ENCODE data around the gene SOX5.

Gene SOX5

DNA sequence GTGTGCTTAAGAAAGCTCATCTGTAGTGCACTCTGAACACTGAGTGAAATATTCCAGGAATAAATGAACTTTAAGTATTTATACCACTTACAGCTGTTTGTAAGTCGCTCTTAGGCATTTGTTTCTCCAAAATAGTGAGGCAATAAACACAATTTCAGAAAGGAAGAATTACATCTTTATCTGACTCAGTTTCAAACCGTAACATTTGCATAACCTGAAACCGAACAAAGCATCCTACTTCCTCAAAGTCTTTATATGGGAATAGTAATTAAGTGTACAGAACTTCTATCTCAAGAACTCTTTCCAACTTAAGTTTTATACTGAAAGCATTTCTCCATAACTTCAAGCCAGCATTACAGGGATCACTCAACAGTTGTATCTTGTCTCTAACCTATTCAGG is 58.4 kb downstream of the SOX5 start:
- Histone ChIP-seq H2BK120ac (ENCODE audit: insufficient read depth, low read length, poor library complexity) (no peak overlapping the region), H3K9me3 (ENCODE audit: insufficient read depth, low read depth, low read length) (no peaks in the 10 kb centered on the region), H2BK12ac (ENCODE audit: low read length) (no peak overlapping the region), H3K18ac (ENCODE audit: low read length) (no peak overlapping the region), H3K4me3 (ENCODE audit: low read depth, low read length) (no peak overlapping the region), H2AFZ (ENCODE audit: insufficient read depth, low read length, poor library complexity) (no peak overlapping the region), H4K12ac (ENCODE audit: low read depth, low read length) (no peak overlapping the region), H3K4me2 (ENCODE audit: low read length) (no peak overlapping the region), H3K79me2 (ENCODE audit: control insufficient read depth, insufficient read depth, low read length, poor library complexity) (no peaks in the 10 kb centered on the region), H4K8ac (ENCODE audit: low read depth, low read length) (no peak overlapping the region), H2BK5ac (ENCODE audit: low read depth, low read length, poor library complexity) (no peak overlapping the region), H3K36me3 (ENCODE audit: control insufficient read depth in 1 of 2, insufficient read depth in 2 of 2, low read length in 2 of 2) (peaks cover 0 to 1% of the 10 kb centered on the region in 2 experiments), H3K23ac (ENCODE audit: low read length) (no peak overlapping the region), H3K4ac (ENCODE audit: low read depth, low read length) (no peak overlapping the region), H3K79me1 (ENCODE audit: low read length) (no peaks in the 10 kb centered on the region), H2AK5ac (ENCODE audit: low read length) (no peak overlapping the region), H4K91ac (ENCODE audit: low read depth, low read length) (no peak overlapping the region), H3K14ac (ENCODE audit: low read length) (no peak overlapping the region), H3K27ac (ENCODE audit: low read depth, low read length) (no peak overlapping the region), H3K9ac (ENCODE audit: low read length) (no peak overlapping the region), H3K27me3 (ENCODE audit: insufficient read depth, low read length) (no peaks in the 10 kb centered on the region), H3K4me1 (ENCODE audit: control insufficient read depth in 1 of 2, insufficient read depth in 2 of 2, low read length in 2 of 2) (peaks cover 0 to 3% of the 10 kb centered on the region in 2 experiments)
- WGBS (ENCODE audit: extremely low coverage, insufficient coverage, insufficient read length), result no CpG with 5 or more reads among the region's 3 CpGs
- DNase-seq, result no peak

- H3K9me3 ChIP-seq (ENCODE audit: insufficient read depth, low read depth, low read length), result no peaks in the 10 kb centered on the region
- no peak overlapping the region for H3K4me2 ChIP-seq (ENCODE audit: low read length)
- no peaks in the 10 kb centered on the region for H3K79me1 ChIP-seq (ENCODE audit: low read length)
- H2BK12ac ChIP-seq (ENCODE audit: low read length), result no peak overlapping the region
- H2AK5ac ChIP-seq (ENCODE audit: low read length), result no peak overlapping the region
- no peak overlapping the region for H3K23ac ChIP-seq (ENCODE audit: low read length)
- WGBS (ENCODE audit: extremely low coverage, insufficient coverage, insufficient read length), result no CpG with 5 or more reads among the region's 4 CpGs
- DNase-seq, result no peak
- no peak overlapping the region for H3K18ac ChIP-seq (ENCODE audit: low read length)
- no peak overlapping the region for H4K91ac ChIP-seq (ENCODE audit: low read depth, low read length)
- H3K4me3 ChIP-seq (ENCODE audit: low read depth, low read length), result no peak overlapping the region
- no peaks in the 10 kb centered on the region for H3K36me3 ChIP-seq (ENCODE audit: control insufficient read depth in 1 of 2, insufficient read depth in 2 of 2, low read length in 2 of 2)
- H3K27ac ChIP-seq (ENCODE audit: low read depth, low read length), result no peak overlapping the region
- H2AFZ ChIP-seq (ENCODE audit: insufficient read depth, low read length, poor library complexity), result no peak overlapping the region
- H4K8ac ChIP-seq (ENCODE audit: low read depth, low read length), result no peak overlapping the region
- no peaks in the 10 kb centered on the region for H3K79me2 ChIP-seq (ENCODE audit: control insufficient read depth, insufficient read depth, low read length, poor library complexity)
- H2BK120ac ChIP-seq (ENCODE audit: insufficient read depth, low read length, poor library complexity), result no peak overlapping the region
- H4K12ac ChIP-seq (ENCODE audit: low read depth, low read length), result no peak overlapping the region
- no peaks in the 10 kb centered on the region for H3K27me3 ChIP-seq (ENCODE audit: insufficient read depth, low read length)
- H3K9ac ChIP-seq (ENCODE audit: low read length), result no peak overlapping the region
- no peak overlapping the region for H3K14ac ChIP-seq (ENCODE audit: low read length)
- H3K4ac ChIP-seq (ENCODE audit: low read depth, low read length), result no peak overlapping the region
- no peaks in the 10 kb centered on the region for H3K4me1 ChIP-seq (ENCODE audit: control insufficient read depth in 1 of 2, insufficient read depth in 2 of 2, low read length in 2 of 2)
- H2BK5ac ChIP-seq (ENCODE audit: low read depth, low read length, poor library complexity), result no peak overlapping the region
Measured at GRCh38 chr12:23889069-23889440, 60.4 kb downstream of the SOX5 start.

DNA sequence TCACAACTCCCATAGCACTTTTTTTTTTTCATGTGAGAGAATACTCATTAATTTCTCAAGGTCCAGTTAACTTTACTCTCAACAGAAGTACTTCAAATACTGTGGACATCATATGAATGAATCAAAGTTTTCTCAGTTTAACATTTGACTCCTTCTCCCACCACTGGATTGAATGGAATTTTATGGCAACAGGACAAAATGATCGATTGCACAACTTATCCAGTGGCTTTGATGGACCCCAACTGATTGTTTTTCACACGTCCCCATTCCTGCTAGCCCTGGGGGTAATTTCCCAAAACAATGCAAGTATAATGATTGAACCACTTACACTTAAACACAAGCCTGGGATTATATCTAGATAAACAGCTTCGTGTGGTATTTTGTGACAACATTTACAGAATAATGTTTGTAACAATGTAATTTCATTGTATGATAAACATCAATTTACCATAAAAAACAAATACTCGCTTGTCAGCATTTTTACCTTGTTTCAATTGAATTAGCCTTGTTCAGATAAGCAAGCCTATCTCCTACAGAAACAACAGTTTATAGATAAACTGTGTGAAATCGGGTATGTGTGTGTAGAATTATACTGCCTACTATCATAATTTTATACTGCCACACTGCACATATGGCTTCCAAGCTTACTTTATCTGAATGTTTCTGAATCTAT is 60.9 kb downstream of the SOX5 start:
- Histone ChIP-seq H2AFZ (ENCODE audit: insufficient read depth, low read length, poor library complexity) (no peak overlapping the region), H3K18ac (ENCODE audit: low read length) (no peak overlapping the region), H3K9me3 (ENCODE audit: insufficient read depth, low read depth, low read length) (no peaks in the 10 kb centered on the region), H2BK5ac (ENCODE audit: low read depth, low read length, poor library complexity) (no peak overlapping the region), H2BK120ac (ENCODE audit: insufficient read depth, low read length, poor library complexity) (no peak overlapping the region), H3K79me2 (ENCODE audit: control insufficient read depth, insufficient read depth, low read length, poor library complexity) (no peaks in the 10 kb centered on the region), H3K14ac (ENCODE audit: low read length) (no peak overlapping the region), H3K79me1 (ENCODE audit: low read length) (no peaks in the 10 kb centered on the region), H2BK12ac (ENCODE audit: low read length) (no peak overlapping the region), H4K8ac (ENCODE audit: low read depth, low read length) (no peak overlapping the region), H3K27ac (ENCODE audit: low read depth, low read length) (no peak overlapping the region), H3K4ac (ENCODE audit: low read depth, low read length) (no peak overlapping the region), H4K12ac (ENCODE audit: low read depth, low read length) (no peak overlapping the region), H3K9ac (ENCODE audit: low read length) (no peak overlapping the region), H3K27me3 (ENCODE audit: insufficient read depth, low read length) (no peaks in the 10 kb centered on the region), H3K4me1 (ENCODE audit: control insufficient read depth in 1 of 2, insufficient read depth in 2 of 2, low read length in 2 of 2) (no peaks in the 10 kb centered on the region), H3K36me3 (ENCODE audit: control insufficient read depth in 1 of 2, insufficient read depth in 2 of 2, low read length in 2 of 2) (no peaks in the 10 kb centered on the region), H3K4me3 (ENCODE audit: low read depth, low read length) (no peak overlapping the region), H3K23ac (ENCODE audit: low read length) (no peak overlapping the region), H2AK5ac (ENCODE audit: low read length) (no peak overlapping the region), H3K4me2 (ENCODE audit: low read length) (no peak overlapping the region), H4K91ac (ENCODE audit: low read depth, low read length) (no peak overlapping the region)
- WGBS (ENCODE audit: extremely low coverage, insufficient coverage, insufficient read length), result no CpG with 5 or more reads among the region's 5 CpGs
- no peak for DNase-seq

DNA sequence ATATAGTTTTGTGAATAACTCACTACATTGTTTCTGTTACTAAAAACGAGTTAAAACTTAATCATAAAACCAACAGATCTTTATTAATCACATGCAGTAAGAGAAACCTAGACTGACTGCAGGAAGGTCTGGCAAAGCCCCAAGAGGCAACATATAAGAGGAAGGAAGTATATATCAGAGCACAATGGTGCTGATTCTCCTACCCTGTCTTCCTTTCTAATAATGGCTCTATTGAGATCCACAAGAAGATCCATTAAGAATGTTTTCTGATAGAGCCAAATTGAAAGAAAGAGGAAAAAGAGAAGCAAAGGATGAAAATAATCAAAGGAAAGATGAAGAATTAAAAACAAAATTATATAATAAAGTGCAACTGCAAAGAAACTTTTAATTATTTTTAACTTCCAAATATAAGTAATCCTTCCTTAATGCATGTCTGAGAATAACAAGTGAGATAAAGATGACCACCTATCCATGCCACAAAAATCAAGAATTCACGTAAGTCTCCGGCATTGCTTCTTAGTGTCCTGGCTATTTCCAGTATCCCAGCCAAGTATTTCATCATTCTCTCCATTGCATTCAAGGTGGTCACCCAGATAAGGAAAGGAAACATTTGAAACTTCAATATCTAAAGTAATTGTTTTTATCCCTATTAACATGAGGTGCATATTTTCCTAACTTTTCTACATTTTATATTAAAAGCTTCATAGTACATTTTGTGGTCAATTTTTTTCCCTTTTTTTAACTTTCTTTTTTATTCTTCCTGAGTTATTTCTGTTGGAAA is 62.2 kb downstream of the SOX5 start:
- Histone ChIP-seq H3K23ac (ENCODE audit: low read length) (no peak overlapping the region), H2BK12ac (ENCODE audit: low read length) (no peak overlapping the region), H3K9ac (ENCODE audit: low read length) (no peak overlapping the region), H2BK120ac (ENCODE audit: insufficient read depth, low read length, poor library complexity) (no peak overlapping the region), H3K9me3 (ENCODE audit: insufficient read depth, low read depth, low read length) (no peaks in the 10 kb centered on the region), H3K4me3 (ENCODE audit: low read depth, low read length) (no peak overlapping the region), H3K27me3 (ENCODE audit: insufficient read depth, low read length) (no peaks in the 10 kb centered on the region), H2AFZ (ENCODE audit: insufficient read depth, low read length, poor library complexity) (no peak overlapping the region), H4K12ac (ENCODE audit: low read depth, low read length) (no peak overlapping the region), H3K79me1 (ENCODE audit: low read length) (no peaks in the 10 kb centered on the region), H3K36me3 (ENCODE audit: control insufficient read depth in 1 of 2, insufficient read depth in 2 of 2, low read length in 2 of 2) (no peaks in the 10 kb centered on the region), H2BK5ac (ENCODE audit: low read depth, low read length, poor library complexity) (no peak overlapping the region), H3K79me2 (ENCODE audit: control insufficient read depth, insufficient read depth, low read length, poor library complexity) (no peaks in the 10 kb centered on the region), H3K4me2 (ENCODE audit: low read length) (no peak overlapping the region), H3K18ac (ENCODE audit: low read length) (no peak overlapping the region), H3K4me1 (ENCODE audit: control insufficient read depth in 1 of 2, insufficient read depth in 2 of 2, low read length in 2 of 2) (no peaks in the 10 kb centered on the region), H4K8ac (ENCODE audit: low read depth, low read length) (no peak overlapping the region), H3K14ac (ENCODE audit: low read length) (no peak overlapping the region), H3K27ac (ENCODE audit: low read depth, low read length) (no peak overlapping the region), H4K91ac (ENCODE audit: low read depth, low read length) (no peak overlapping the region), H2AK5ac (ENCODE audit: low read length) (no peak overlapping the region), H3K4ac (ENCODE audit: low read depth, low read length) (no peak overlapping the region)
- no CpG with 5 or more reads among the region's 3 CpGs for WGBS (ENCODE audit: extremely low coverage, insufficient coverage, insufficient read length)
- DNase-seq, result no peak
